Neural cell (in vitro differentiated cells): ENCODE data around the gene KLC3.

Source experiments
- CTCF ChIP-seq: fragments of 450-650 bp; IDR thresholded peaks from 2 replicates; pipeline ENCODE4 v1.5.1; 2014; ENCODE audit warnings: antibody characterized with exemption, mild to moderate bottlenecking, moderate library complexity; ENCODE audit not compliant: poor library complexity, severe bottlenecking
- EP300 ChIP-seq: fragments of 450-650 bp; conservative IDR thresholded peaks from 2 replicates; pipeline ENCODE4 v1.6.1; 2014; ENCODE audit warnings: antibody characterized with exemption, mild to moderate bottlenecking, moderate library complexity; ENCODE audit not compliant: poor library complexity, severe bottlenecking
- MXI1 ChIP-seq: fragments of 450-650 bp; conservative IDR thresholded peaks from 2 replicates; pipeline ENCODE4 v1.6.1; 2014; ENCODE audit warnings: antibody characterized with exemption, mild to moderate bottlenecking; ENCODE audit not compliant: poor library complexity, severe bottlenecking
- SMC3 ChIP-seq: fragments of 450-650 bp; conservative IDR thresholded peaks from 2 replicates; pipeline ENCODE4 v1.6.1; 2014; ENCODE audit warnings: antibody characterized with exemption, mild to moderate bottlenecking, moderate library complexity; ENCODE audit not compliant: poor library complexity

- TF ChIP-seq CTCF, result peak; percentile 24
- no peak for TF ChIP-seq EP300
- TF ChIP-seq SMC3, result no peak
- no peak for TF ChIP-seq MXI1
These were observed 45.1 kb downstream of the KLC3 start for GRCh38 chr19:45385392-45386221.
